ENCODE data around the gene DCTN2. TPM values are rescaled to one million over a fixed set of nuclear protein-coding genes. Genes with fewer than 3 reads are reported as not detected.
"Not testable (repeated sequence)": the region's sequence is repeated elsewhere in the genome, so short reads cannot be mapped to it uniquely, and the experiment has no call there.

DCTN2 gene
- total RNA-seq, 1 donor from 2014 or later = 90.1 TPM

DNA sequence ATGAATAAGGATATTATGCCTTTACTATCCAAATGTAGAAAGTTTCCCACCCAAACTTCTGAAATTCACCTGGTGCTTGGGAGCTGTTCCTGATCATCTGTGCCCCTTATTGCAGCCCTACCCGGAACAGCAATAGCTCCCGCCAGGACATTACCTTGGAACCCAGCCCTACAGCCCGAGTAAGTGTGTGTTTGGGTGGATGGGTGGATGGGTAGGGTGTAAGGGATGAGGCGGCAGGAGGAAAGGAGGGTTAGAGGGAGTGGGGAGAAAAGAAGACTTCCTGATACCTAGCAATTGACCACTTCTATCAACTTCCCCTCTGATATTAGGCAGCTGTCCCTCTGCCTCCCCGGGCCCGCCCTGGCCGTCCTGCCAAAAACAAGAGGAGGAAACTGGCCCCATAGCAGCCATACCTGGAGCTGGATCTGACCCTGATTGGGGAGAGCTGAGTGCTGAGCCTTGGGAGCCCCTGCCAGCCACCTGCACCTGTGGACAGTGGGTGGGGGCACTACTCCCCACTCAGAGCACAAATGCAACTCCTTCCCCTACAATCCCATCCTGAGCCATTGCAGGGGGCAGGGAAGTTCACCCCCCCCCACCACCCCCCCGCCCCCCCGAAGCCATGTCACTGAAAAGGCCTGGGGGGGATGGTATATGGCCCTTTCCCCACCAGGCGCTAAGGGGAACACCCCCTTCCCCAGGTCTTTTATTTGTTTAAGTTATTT, 18.0 kb downstream of the DCTN2 start:
- no peak for DNase-seq (ENCODE audit: low read depth, low spot score)

DNA sequence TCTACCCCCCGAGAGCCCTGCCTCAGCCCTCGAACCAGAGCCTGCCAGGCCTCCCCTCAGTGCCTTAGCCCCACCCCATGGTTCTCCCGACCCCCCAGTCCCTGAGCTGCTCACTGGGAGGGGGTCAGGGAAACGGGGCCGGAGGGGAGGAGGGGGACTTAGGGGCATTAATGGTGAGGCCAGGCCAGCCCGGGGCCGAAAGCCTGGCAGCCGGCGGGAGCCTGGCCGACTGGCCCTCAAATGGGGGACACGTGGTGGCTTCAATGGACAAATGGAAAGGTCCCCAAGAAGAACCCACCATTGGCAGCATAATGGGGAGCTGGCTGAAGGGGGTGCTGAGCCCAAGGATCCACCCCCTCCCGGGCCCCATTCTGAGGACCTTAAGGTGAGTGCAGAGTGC, 18.8 kb downstream of the DCTN2 start:
- no peak for DNase-seq (ENCODE audit: low read depth, low spot score)

DNA sequence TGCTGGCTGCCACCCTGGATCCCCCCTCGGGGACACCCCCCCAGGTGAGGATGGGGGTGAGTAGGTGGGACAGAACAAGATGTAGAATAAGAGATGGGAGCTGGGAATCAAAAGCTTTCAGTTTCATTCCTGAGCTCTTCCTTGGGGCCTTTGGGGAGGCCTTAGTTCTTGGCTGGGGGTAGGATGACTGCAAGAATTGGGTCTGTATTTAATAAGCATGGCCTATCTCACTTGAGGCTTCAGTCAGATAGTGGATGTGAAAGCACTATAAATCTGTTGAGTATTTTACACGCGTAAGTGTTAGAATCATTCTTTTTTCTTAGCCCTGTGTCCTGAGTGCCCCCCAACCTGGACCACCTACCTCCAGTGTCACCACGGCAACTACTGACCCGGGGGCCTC, 19.8 kb downstream of the DCTN2 start:
- no peak for DNase-seq (ENCODE audit: low read depth, low spot score)

DNA sequence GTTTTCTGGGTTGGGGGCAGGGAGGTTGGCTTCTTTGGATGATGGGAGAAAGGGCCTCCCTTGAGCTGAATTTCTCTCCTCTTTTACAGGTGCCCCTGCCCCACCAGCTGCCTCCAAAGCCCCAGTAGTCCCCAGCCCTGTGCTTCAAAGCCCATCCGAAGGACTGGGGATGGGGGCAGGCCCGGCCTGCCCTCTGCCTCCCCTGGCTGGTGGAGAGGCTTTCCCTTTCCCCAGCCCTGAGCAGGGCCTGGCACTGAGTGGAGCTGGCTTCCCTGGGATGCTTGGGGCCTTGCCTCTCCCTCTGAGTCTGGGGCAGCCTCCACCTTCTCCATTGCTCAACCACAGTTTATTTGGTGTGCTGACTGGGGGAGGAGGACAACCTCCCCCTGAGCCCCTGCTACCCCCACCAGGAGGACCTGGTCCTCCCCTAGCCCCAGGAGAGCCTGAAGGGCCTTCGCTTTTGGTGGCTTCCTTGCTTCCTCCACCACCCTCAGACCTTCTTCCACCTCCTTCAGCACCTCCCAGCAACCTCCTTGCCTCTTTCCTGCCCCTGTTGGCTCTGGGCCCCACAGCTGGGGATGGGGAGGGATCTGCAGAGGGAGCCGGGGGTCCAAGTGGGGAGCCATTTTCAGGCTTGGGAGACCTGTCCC, 20.4 kb downstream of the DCTN2 start:
- DNase-seq (ENCODE audit: low read depth, low spot score) = no peak

DNA sequence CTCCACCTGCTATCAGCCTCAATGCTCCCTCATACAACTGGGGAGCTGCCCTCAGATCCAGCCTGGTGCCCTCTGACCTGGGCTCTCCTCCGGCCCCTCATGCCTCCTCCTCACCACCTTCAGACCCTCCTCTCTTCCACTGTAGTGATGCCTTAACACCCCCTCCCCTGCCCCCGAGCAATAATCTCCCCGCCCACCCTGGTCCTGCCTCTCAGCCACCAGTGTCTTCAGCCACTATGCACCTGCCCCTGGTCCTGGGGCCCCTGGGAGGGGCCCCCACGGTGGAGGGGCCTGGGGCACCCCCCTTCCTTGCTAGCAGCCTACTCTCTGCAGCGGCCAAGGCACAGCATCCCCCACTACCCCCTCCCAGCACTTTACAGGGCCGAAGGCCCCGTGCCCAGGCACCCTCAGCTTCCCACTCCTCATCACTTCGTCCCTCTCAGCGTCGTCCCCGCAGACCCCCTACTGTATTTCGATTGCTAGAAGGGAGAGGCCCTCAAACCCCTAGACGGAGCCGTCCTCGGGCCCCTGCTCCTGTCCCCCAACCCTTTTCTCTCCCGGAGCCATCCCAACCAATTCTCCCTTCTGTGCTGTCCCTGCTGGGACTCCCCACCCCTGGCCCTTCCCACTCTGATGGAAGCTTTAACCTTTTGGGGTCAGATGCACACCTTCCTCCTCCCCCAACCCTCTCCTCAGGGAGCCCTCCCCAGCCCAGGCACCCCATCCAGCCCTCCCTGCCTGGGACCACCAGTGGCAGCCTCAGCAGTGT, 21.2 kb downstream of the DCTN2 start:
- no peak for DNase-seq (ENCODE audit: low read depth, low spot score)

DNA sequence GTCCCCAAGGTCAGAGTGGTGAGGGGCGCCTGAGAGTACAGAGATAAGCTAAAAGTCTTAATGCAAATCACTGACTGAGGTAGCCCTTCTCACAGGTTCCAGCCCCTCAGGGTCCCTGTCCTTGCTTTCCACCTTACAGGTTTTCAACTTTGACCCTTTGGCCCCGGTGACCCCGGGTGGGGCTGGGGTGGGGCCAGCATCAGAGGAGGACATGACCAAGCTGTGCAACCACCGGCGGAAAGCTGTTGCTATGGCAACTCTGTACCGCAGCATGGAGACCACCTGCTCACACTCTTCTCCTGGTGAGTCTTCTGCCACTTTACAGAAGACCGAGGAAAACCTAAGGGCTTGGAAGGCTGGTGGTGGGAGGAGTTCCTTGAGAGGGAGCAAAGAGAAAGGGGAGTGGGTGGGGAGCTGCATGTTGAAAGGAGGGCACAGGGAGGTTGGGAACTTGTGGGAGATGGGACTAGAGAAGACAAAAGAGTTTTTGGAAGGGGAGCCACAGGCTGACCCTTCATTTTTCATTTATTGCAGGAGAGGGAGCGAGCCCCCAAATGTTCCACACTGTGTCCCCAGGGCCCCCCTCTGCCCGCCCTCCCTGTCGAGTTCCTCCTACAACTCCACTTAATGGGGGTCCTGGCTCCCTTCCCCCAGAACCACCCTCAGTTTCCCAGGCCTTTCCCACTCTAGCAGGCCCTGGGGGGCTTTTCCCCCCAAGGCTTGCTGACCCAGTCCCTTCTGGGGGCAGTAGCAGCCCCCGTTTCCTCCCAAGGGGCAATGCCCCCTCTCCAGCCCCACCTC, 22.0 kb downstream of the DCTN2 start:
- DNase-seq (ENCODE audit: low read depth, low spot score) = no peak

DNA sequence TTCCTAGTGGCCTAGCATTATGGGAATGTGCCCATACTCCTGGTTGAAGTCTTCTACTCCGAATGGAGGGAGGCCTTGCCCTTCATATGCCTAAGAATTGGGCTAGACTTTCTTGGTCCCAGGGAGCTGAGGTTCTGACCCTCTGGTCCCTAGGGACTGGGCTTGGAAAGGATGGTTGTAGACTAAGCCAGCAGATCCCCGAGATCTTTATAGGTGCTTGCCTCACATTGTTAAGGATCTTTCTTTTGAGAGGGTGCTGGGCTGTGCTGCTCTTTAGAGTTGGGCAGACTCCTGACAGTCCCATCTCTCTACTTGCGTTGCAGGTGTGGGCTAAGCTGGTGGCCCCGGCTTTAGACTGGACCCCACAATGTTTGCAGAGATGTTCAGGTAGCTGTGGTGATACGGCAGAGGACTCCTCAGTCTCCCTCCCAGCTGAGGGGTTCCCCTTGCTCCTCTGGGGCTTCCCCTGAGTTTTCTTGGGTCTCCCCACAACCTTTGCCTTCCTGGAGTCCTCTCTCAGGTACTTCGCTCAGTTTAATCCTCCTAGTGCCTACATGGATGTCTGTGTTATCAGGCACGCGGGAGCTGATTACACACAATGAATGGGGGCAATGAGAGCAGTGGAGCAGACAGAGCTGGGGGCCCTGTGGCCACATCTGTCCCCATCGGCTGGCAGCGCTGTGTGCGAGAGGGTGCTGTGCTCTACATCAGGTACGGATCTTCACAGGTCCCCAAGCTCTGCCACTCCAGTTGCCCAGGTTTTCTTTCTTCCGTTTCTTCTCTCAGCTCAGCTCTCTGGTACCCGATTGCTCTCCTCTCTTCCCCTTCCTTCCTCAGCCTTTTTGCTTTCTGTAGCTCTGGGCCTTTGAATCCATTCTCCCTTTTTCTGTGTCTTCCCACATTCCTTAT, 23.0 kb downstream of the DCTN2 start:
- DNase-seq (ENCODE audit: low read depth, low spot score) = no peak

DNA sequence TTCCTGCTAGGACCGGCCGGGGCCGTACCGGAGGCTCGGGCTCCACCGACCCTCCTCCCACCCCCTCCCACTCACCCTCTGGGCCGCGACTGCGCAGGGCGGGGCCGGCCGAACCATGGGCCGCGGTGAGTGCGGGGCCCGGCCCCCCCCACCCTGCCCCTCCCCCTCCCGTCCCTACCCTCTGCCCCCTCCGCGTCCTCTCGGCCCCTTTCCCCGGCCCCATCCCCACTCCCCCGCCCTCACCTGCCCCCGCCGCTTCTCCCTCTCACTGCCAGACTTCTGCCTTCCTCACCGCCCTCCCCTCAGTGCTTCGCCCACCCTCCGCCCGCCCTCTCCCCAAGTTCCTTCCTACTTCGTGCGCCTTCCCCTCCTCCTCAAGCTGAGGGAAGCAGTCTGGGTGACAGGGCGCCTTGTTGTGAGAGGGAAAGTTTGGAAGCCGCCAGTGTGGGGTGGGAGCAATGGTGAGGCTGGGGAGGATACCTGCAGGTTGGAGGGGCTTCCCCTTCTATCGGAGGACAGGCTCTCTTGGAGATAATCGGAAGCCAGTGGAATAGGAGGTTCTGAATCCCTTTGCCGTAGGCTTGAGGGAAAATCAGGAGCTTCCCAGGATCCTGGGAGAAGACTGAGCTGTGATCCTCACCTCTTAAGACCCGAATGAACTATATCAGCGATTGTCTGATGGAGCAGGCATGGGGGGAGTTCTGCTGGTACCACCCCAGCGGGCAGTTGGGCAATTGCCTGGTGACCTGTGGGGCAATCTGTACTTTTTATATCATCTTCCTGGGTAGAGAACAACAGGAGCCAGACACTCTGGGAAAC, 23.9 kb downstream of the DCTN2 start:
- DNase-seq (ENCODE audit: low read depth, low spot score) = no peak

DNA sequence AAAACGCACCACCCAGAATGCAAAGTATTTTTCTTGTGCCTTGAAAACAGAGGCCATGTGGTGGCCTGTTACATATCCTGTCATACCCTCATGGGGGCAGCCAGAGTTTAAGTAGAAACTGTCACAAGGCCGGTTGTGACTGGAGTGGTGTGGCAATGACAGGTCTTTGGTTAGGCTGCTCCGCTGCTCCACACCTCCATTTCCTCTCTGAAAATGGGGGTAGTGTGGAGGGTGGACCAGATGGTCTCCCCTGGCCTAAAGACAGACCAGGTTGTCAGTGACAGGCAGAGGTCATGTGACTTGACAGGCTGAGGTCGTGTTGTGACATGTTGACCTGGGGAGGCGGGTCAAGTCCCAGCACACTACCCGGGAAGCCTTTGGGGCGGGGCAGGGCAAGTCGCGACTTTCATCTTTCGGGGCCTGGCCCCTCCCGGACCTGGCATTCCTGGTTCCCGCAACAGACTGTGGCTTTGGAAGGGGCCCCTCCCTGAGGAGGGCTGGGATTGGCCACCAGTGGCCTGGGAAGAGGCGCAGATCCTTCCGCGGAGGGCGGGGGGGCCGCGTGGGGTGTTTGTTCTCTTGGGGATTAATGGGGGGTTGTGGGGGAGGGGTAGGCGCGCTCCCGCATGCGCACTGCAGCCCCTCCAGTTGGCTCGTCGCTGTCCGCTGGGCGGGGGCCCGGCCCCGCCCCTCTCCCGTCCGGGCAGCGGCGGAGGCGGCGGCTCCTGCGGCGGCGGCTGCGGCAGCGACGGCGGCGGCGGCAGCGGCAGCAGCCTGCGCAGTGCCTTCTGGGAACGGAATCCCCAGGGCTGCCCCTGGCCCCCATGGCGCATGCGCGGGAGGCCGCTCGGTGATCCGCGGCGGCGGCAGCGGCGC, 24.7 kb downstream of the DCTN2 start, which contains the start of gene MBD6:
TSS of gene MBD6 (plus strand) at position 814 of the 876 bp plus-strand sequence. CDS start 1,480 bp downstream, outside the sequence.
- DNase-seq (ENCODE audit: low read depth, low spot score) = peak; percentile 59

DNA sequence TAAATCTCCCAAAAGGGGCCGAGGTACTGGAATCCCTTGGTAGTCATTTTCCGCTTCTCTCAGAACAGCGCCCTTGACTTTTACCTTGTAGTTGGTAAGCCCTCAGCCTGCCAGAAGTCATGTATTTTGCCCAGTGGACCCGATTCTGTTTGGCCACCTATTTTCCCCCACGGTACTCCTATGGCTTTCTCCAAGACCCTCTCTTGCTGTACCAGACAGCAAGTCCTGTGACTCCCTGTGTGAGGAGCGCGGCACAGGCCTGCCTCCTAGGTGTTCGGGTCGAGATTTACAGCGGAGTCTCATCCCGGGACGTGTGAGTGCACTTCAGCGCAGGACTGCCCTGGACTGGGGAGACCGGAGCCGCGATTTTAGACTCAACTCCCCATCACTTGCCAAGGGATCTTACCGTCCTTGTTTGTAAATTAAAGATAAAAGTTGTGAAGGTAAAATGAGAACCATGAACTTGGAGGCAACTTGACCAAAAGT, 25.4 kb downstream of the DCTN2 start:
- no peak for DNase-seq (ENCODE audit: low read depth, low spot score)

DNA sequence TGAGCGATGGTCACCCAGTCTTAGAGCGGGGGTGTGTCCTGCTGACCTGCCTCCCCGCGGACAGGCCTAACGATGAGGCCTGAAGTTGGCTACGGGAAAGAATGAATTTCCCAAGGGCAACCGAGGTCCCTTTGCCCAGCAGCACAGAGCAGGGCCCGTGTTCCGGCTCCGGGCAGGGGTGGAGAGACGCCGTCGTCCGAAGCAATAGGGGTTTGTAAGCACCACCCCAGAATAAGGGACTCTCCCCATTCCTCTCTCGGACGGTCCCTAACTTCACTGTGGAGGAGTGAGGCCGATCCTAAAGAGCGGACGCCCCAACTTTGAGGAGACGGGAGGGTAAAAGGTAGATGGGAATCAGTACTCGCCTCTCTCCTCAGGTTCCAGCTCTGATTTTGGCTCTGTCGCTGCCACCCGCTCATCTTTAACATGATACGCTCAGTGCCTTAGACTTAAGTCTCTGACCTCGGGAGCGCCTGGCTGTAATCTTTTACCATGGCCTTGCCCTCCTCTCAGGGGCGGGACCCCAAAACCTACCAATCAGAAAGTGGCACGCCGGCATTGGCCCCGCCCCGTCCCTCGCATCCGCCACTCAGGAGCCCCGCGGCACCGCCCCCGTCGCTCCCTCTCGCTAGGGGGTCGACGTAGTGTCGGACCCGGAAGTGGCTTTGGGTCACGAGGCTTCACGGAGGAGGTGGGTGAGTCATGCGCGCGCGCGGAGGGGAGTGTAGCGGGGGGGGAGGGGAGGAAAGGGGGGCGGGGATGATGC, 26.8 kb downstream of the DCTN2 start, which contains the start of gene DDIT3:
TSS of gene DDIT3 (minus strand) at position 462 of the 766 bp plus-strand sequence. CDS start 3,108 bp downstream, outside the sequence.
- DNase-seq (ENCODE audit: low read depth, low spot score) = peak; percentile 94

DNA sequence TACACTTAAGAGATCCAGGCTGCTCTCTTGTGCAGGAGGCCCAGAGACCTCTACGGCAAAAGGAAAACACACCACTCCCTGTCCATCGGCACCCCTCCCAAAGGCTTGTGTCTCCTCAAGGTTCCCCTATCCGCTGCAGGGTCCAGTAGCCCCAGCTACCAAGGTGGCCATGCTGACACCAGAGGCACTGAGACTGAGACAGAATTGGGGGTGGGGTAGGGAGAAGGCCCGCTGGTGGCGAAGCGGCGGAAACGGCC, 27.3 kb downstream of the DCTN2 start:
- no peak for DNase-seq (ENCODE audit: low read depth, low spot score)

DNA sequence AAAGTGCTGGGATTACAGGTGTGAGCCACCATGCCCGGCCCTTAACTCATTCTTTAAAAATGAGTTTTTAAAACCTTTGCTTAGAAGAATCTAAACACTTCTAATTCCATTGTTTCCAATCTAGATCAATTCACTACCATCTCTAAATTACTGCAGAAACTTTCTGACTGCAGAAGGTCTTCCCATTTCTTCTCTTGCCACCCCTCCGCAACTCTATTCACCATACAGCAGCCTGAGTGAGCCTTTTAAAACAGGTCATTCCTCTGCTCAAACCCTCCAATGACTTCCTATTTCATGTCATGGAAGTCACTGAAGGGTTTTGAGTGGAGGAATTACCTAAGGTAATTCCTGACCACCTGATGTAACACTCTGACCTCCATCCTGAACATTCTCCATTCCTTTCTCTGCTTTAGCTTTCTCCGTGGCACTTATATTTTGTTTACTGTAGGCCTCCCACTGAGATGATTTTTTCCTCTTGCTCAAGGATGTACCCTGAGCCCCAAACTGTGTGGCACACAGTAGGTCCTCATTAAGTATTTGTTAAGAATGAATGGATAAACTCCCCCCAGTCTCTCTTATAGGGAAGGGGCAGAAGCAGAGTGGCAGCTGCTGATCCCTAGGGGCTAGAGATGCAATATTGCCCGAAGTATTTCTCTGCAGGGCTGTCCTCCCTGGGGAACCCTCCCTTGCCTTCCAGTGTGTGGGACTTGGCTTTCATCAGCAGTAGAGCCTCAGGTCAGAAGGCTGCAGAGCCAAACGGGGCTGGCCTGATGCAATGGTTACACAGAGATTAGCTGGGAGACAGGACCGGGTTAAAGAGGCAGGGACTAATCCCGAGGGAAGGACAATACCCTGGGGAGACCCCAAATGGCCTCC, 27.8 kb downstream of the DCTN2 start:
- no peak for DNase-seq (ENCODE audit: low read depth, low spot score)

DNA sequence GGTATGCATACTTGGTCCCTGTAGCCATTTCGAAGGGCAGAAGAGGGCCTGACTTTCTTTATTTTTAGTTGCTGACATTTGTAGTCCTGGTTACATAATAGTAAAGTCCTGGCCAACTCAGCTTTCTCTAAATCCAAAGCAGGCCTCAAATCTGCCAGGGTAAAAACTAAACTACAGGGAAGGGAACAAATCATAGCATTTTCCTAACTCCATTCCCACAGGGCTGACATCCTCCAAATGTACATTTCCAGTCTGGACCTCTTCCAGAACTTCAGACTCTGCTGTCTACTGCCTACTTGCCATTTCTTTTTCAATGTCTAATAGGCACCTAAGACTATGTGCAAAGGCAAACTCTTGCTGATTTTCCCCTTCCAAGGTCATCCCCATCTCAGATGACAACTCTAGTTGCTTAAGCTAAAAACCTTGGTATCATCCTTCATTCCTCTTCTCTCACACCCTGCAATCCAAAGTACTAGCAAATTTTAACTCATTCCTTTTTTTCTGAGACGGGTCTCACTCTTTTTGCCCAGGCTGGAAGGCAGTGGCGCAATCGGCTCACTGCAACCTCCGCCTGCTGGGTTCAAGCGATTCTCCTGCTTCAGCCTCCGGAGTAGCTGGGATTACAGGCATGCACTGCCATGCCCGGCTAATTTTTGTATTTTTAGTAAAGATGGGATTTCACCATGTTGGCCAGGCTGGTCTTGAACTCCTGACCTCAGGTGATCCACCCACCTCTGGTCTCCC, 28.6 kb downstream of the DCTN2 start:
- no peak for DNase-seq (ENCODE audit: low read depth, low spot score)

DNA sequence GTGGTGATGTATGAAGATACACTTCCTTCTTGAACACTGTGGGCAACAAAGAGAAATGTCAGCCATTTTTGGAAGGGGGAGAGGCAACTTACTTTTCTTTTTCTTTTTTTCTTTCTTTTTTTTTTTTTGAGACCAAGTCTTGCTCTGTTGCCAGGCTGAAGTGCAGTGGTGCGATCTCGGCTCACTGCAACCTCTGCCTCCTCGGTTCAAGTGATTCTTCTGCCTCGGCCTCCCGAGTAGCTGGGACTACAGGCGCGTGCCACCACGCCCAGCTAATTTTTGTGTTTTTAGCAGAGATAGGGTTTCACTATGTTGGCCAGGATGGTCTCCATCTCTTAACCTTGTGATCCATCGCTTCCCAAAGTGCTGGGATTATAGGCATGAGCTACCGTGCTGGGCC, 29.3 kb downstream of the DCTN2 start:
- DNase-seq (ENCODE audit: low read depth, low spot score) = not testable (repeated sequence)

DNA sequence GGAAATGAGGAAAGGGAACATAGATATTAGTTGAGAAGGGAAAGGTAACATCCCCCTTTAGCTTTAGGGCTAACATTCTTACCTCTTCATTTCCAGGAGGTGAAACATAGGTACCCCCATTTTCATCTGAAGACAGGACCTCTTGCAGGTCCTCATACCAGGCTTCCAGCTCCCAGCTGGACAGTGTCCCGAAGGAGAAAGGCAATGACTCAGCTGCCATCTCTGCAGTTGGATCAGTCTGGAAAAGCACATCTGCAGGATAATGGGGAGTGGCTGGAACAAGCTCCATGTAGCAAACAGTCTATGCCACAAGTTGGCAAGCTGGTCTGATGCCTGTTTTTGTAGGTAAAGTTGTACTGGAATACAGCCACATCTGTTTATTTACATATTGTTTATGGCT, 29.8 kb downstream of the DCTN2 start:
- DNase-seq (ENCODE audit: low read depth, low spot score) = no peak

Measured in pulmonary artery endothelial cell (primary cell).